ENCODE measurements around the gene SSBP3. TPM values are rescaled to one million over a fixed set of nuclear protein-coding genes. Genes with fewer than 3 reads are reported as not detected.

Gene SSBP3
- polyA plus RNA-seq, 1 donor (not counting 4 experiments of a cell fraction or from before 2014, with no cell fraction given), result 16.9 TPM

DNA sequence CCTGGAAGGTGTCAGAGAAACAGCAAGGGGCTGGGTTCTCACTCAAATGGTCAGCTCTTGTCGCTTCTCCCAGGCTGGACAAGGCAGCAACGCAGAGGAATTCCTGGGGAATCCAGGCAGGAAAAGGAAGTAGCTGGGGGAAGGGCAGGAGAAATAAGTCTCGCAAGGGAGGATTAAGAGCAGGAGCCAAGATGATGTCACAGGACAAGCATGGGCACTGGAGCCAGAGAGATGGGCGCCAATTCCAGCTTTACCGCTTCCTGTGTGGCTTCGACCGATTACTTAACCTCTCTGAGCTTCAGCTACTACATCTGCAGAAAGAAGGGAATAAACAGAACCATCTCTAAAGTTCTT lies 70.5 kb downstream of the SSBP3 start:
- H3K4me2 ChIP-seq (ENCODE audit: control insufficient read depth, extremely low read depth, insufficient read depth, low read depth, low read length), result peak overlapping the region; percentile 91
- peak; percentile 73 for DNase-seq (ENCODE audit: low read depth, low spot score)
- no peaks in the 10 kb centered on the region for H3K9me1 ChIP-seq (ENCODE audit: control insufficient read depth, extremely low read depth, insufficient read depth, low read length)
- H3K79me2 ChIP-seq (ENCODE audit: control insufficient read depth, insufficient read depth, low read length), result peaks cover 6% of the 10 kb centered on the region
- TF ChIP-seq EZH2 (IDR thresholded peaks at IDR 0.05; ENCODE audit: low read length) (no peak), CTCF (optimal IDR thresholded peaks at IDR 0.05 in 1 of 3, IDR thresholded peaks at IDR 0.05 in 1 of 3, conservative IDR thresholded peaks at IDR 0.05 in 1 of 3; ENCODE audit: extremely low read depth in 1 of 3, insufficient read depth in 2 of 3, low read length in 3 of 3) (no peak)
- no peaks in the 10 kb centered on the region for H3K27me3 ChIP-seq (ENCODE audit: control insufficient read depth, extremely low read depth, insufficient read depth, low read length)
- peak overlapping the region; percentile 28 to 88 (median 78) for H3K4me3 ChIP-seq (ENCODE audit: control insufficient read depth in 2 of 3, extremely low read depth in 1 of 3, insufficient read depth in 2 of 3, low read depth in 1 of 3, low read length in 3 of 3)
- H2AFZ ChIP-seq (ENCODE audit: control insufficient read depth, low read length), result peak overlapping the region; percentile 91
- peak; percentile 99 for FAIRE-seq
- H3K27ac ChIP-seq (ENCODE audit: control insufficient read depth, insufficient read depth, low read length), result peak overlapping the region; percentile 83
- dilution Hi-C loops (cut with MboI; ENCODE audit: extremely low pct_ligation_motif_present, low sequenced_read_pairs), result no loop called here
- H3K9ac ChIP-seq (ENCODE audit: control insufficient read depth, extremely low read depth, insufficient read depth, low read length), result peak overlapping the region; percentile 88
- H4K20me1 ChIP-seq (ENCODE audit: control insufficient read depth, extremely low read depth, insufficient read depth, low read length), result no peaks in the 10 kb centered on the region
- H3K4me1 ChIP-seq (ENCODE audit: control insufficient read depth, extremely low read depth, insufficient read depth, low read length), result peaks cover 26% of the 10 kb centered on the region
- H3K36me3 ChIP-seq (ENCODE audit: control insufficient read depth in 2 of 2, extremely low read depth in 1 of 2, insufficient read depth in 2 of 2, low read length in 2 of 2), result no peaks in the 10 kb centered on the region
- no peaks in the 10 kb centered on the region for H3K9me3 ChIP-seq (ENCODE audit: control insufficient read depth, low read depth, low read length)

GRCh38 chr1:54335011-54335754 lies 71.0 kb downstream of the SSBP3 start:
- peak overlapping the region; percentile 83 for H3K27ac ChIP-seq (ENCODE audit: control insufficient read depth, insufficient read depth, low read length)
- H3K36me3 ChIP-seq (ENCODE audit: control insufficient read depth in 2 of 2, extremely low read depth in 1 of 2, insufficient read depth in 2 of 2, low read length in 2 of 2), result no peaks in the 10 kb centered on the region
- peak overlapping the region; percentile 88 for H3K9ac ChIP-seq (ENCODE audit: control insufficient read depth, extremely low read depth, insufficient read depth, low read length)
- H3K79me2 ChIP-seq (ENCODE audit: control insufficient read depth, insufficient read depth, low read length), result peaks cover 8% of the 10 kb centered on the region
- H2AFZ ChIP-seq (ENCODE audit: control insufficient read depth, low read length), result peak overlapping the region; percentile 91
- no peaks in the 10 kb centered on the region for H3K9me3 ChIP-seq (ENCODE audit: control insufficient read depth, low read depth, low read length)
- peak overlapping the region; percentile 28 to 88 (median 78) for H3K4me3 ChIP-seq (ENCODE audit: control insufficient read depth in 2 of 3, extremely low read depth in 1 of 3, insufficient read depth in 2 of 3, low read depth in 1 of 3, low read length in 3 of 3)
- peaks cover 21% of the 10 kb centered on the region for H3K4me1 ChIP-seq (ENCODE audit: control insufficient read depth, extremely low read depth, insufficient read depth, low read length)
- TF ChIP-seq CTCF (optimal IDR thresholded peaks at IDR 0.05 in 1 of 3, IDR thresholded peaks at IDR 0.05 in 1 of 3, conservative IDR thresholded peaks at IDR 0.05 in 1 of 3; ENCODE audit: extremely low read depth in 1 of 3, insufficient read depth in 2 of 3, low read length in 3 of 3) (no peak), EZH2 (IDR thresholded peaks at IDR 0.05; ENCODE audit: low read length) (no peak)
- dilution Hi-C loops (cut with MboI; ENCODE audit: extremely low pct_ligation_motif_present, low sequenced_read_pairs), result no loop called here
- DNase-seq (ENCODE audit: low read depth, low spot score) (no peak), FAIRE-seq (peak; percentile 17)
- H3K4me2 ChIP-seq (ENCODE audit: control insufficient read depth, extremely low read depth, insufficient read depth, low read depth, low read length), result peak overlapping the region; percentile 91
- no peaks in the 10 kb centered on the region for H4K20me1 ChIP-seq (ENCODE audit: control insufficient read depth, extremely low read depth, insufficient read depth, low read length)
- H3K9me1 ChIP-seq (ENCODE audit: control insufficient read depth, extremely low read depth, insufficient read depth, low read length), result no peaks in the 10 kb centered on the region
- H3K27me3 ChIP-seq (ENCODE audit: control insufficient read depth, extremely low read depth, insufficient read depth, low read length), result no peaks in the 10 kb centered on the region
